IMR-90 (cell line): ENCODE measurements around the gene ZNF662. TPM values are rescaled to one million over a fixed set of nuclear protein-coding genes. Genes with fewer than 3 reads are reported as not detected.

ENCODE experiments used
- ATAC-seq: fragments of 200-7000 bp; cut with Tn5 transposase; 2 replicates; pipeline ENCODE4 v1.9.1; 2020; ENCODE audit warnings: low read depth, mild to moderate bottlenecking, moderate library complexity
- BruUV-seq: library from RNA; stranded (reverse); fragments of 400-500 nt; replicated peaks from 2 replicates; lab custom pipeline; 2021; lab: Mats Ljungman, UMichigan
- CTCF ChIA-PET: fragments of 300-600 bp; formaldehyde crosslinking; extraction: SDS; loops from one replicate; lab custom pipeline; 2021; ENCODE audit warnings: antibody characterized with exemption; lab: Yijun Ruan, JAX
- POLR2A ChIA-PET: fragments of 300-600 bp; sonication (Branson Sonifier 250); formaldehyde crosslinking; loops from one replicate; lab custom pipeline; 2022; ENCODE audit warnings: antibody characterized with exemption; ENCODE audit not compliant: unreplicated experiment; lab: Charles Lee
- DNase-seq: peaks from one replicate; pipeline ENCODE4 v3.0.0; 2013
- H2AFZ ChIP-seq: replicated peaks from 2 replicates; pipeline ENCODE3; 2013; ENCODE audit warnings: low read length, mild to moderate bottlenecking; ENCODE audit not compliant: poor library complexity
- H2AK5ac ChIP-seq: 2 replicates; pipeline ENCODE4 v1.6.1; 2013; ENCODE audit warnings: low read depth, low read length, inconsistent platforms
- H2AK9ac ChIP-seq: replicated peaks from 2 replicates; pipeline ENCODE3; 2013; ENCODE audit warnings: mild to moderate bottlenecking, low read depth, low read length, moderate library complexity; ENCODE audit not compliant: poor library complexity
- H2BK120ac ChIP-seq: 2 replicates; pipeline ENCODE4 v1.6.1; 2013; ENCODE audit warnings: low read depth, low read length, inconsistent platforms
- H2BK15ac ChIP-seq: 3 replicates; pipeline ENCODE4 v1.6.1; 2013; ENCODE audit warnings: low read depth, low read length, inconsistent platforms
- H2BK20ac ChIP-seq: 2 replicates; pipeline ENCODE4 v1.6.1; 2013; ENCODE audit warnings: low read depth, mild to moderate bottlenecking, inconsistent platforms, low read length, moderate library complexity
- H2BK5ac ChIP-seq: 2 replicates; pipeline ENCODE4 v1.6.1; 2013; ENCODE audit warnings: mild to moderate bottlenecking, low read depth, low read length, inconsistent platforms; ENCODE audit not compliant: poor library complexity, severe bottlenecking
- H3K14ac ChIP-seq: replicated peaks from 2 replicates; pipeline ENCODE4 v1.6.1; 2013; ENCODE audit warnings: low read depth, low read length, inconsistent platforms
- H3K18ac ChIP-seq: 2 replicates; pipeline ENCODE4 v1.6.1; 2013; ENCODE audit warnings: low read depth, low read length, control low read depth
- H3K23ac ChIP-seq: 2 replicates; pipeline ENCODE4 v1.6.1; 2013; ENCODE audit warnings: low read depth, low read length, inconsistent platforms
- H3K27ac ChIP-seq: 2 replicates; pipeline ENCODE4 v1.5.1; 2013; ENCODE audit warnings: mild to moderate bottlenecking, control low read depth, low read length; ENCODE audit not compliant: insufficient read depth
- H3K27me3 ChIP-seq: 2 replicates; pipeline ENCODE4 v1.6.1; 2013; ENCODE audit warnings: low read length; ENCODE audit not compliant: control insufficient read depth, insufficient read depth
- H3K36me3 ChIP-seq: 2 replicates; pipeline ENCODE4 v1.6.1; 2013; ENCODE audit warnings: low read length, mixed read lengths; ENCODE audit not compliant: control insufficient read depth, insufficient read depth
- H3K4ac ChIP-seq: 2 replicates; pipeline ENCODE4 v1.6.1; 2013; ENCODE audit warnings: low read depth, low read length, inconsistent platforms
- H3K4me1 ChIP-seq: 2 replicates; pipeline ENCODE4 v1.6.1; 2013; ENCODE audit warnings: low read length, mixed read lengths; ENCODE audit not compliant: control insufficient read depth, insufficient read depth
- H3K4me2 ChIP-seq: 2 replicates; pipeline ENCODE4 v1.6.1; 2013; ENCODE audit warnings: low read depth, mild to moderate bottlenecking, control low read depth, low read length, moderate library complexity
- H3K4me3 ChIP-seq: 2 replicates; pipeline ENCODE4 v1.5.1; 2013; ENCODE audit warnings: low read depth, mild to moderate bottlenecking, control low read depth, low read length, moderate library complexity; ENCODE audit not compliant: insufficient read depth
- H3K56ac ChIP-seq: 2 replicates; pipeline ENCODE4 v1.6.1; 2013; ENCODE audit warnings: low read length, inconsistent platforms; ENCODE audit not compliant: insufficient read depth; ENCODE audit errors: extremely low read depth
- H3K79me1 ChIP-seq, 2 experiments: 2 replicates each; pipeline ENCODE4 v1.6.1; 2013; ENCODE audit warnings: low read length in 2 of 2, inconsistent platforms in 1 of 2, low read depth in 1 of 2
- H3K9ac ChIP-seq: 2 replicates; pipeline ENCODE4 v1.6.1; 2013; ENCODE audit warnings: low read depth, low read length, control low read depth
- H3K9me1 ChIP-seq: 2 replicates; pipeline ENCODE4 v1.6.1; 2013; ENCODE audit warnings: low read length, inconsistent platforms; ENCODE audit not compliant: insufficient read depth
- H3K9me3 ChIP-seq: 2 replicates; pipeline ENCODE4 v1.6.1; 2013; ENCODE audit warnings: low read length; ENCODE audit not compliant: control insufficient read depth, insufficient read depth
- H4K20me1 ChIP-seq: 2 replicates; pipeline ENCODE4 v1.6.1; 2013; ENCODE audit warnings: low read length, inconsistent platforms; ENCODE audit not compliant: insufficient read depth
- H4K5ac ChIP-seq: 2 replicates; pipeline ENCODE4 v1.6.1; 2013; ENCODE audit warnings: mild to moderate bottlenecking, low read depth, low read length, control low read depth
- H4K8ac ChIP-seq, 2 experiments: 2 replicates each; pipeline ENCODE4 v1.6.1; 2013; ENCODE audit warnings: low read depth in 2 of 2, low read length in 2 of 2, control low read depth in 1 of 2, inconsistent platforms in 1 of 2
- H4K91ac ChIP-seq: 2 replicates; pipeline ENCODE4 v1.6.1; 2013; ENCODE audit warnings: low read depth, low read length, inconsistent platforms; ENCODE audit not compliant: insufficient read depth
- BHLHE40 ChIP-seq: fragments of 150-350 bp; IDR thresholded peaks from 2 replicates; pipeline ENCODE4 v1.6.1; 2016; ENCODE audit warnings: mild to moderate bottlenecking, low read depth, low read length
- CEBPB ChIP-seq: IDR thresholded peaks from 2 replicates; pipeline ENCODE4 v1.6.1; 2012; ENCODE audit warnings: low read depth, low read length, improper control_type of control experiment
- CHD1 ChIP-seq: IDR thresholded peaks from 2 replicates; pipeline ENCODE4 v1.6.1; 2012; ENCODE audit warnings: low read depth, low read length, improper control_type of control experiment
- FOS ChIP-seq: fragments of 150-350 bp; IDR thresholded peaks from 2 replicates; pipeline ENCODE4 v1.6.1; 2016; ENCODE audit warnings: low read depth, low read length
- MAFK ChIP-seq: IDR thresholded peaks from 2 replicates; pipeline ENCODE4 v1.6.1; 2012; ENCODE audit warnings: low read depth, low read length, improper control_type of control experiment
- MAZ ChIP-seq: IDR thresholded peaks from 2 replicates; pipeline ENCODE4 v1.6.1; 2012; ENCODE audit warnings: low read depth, mild to moderate bottlenecking, low read length, improper control_type of control experiment, moderate library complexity, borderline replicate concordance
- NFE2L2 ChIP-seq: fragments of 150-350 bp; IDR thresholded peaks from 2 replicates; pipeline ENCODE4 v1.6.1; 2016; ENCODE audit warnings: low read depth, mild to moderate bottlenecking, low read length
- POLR2A ChIP-seq: IDR thresholded peaks from 2 replicates; pipeline ENCODE4 v1.6.1; 2012; ENCODE audit warnings: mild to moderate bottlenecking, low read depth, low read length
- RAD21 ChIP-seq: IDR thresholded peaks from 2 replicates; pipeline ENCODE4 v1.6.1; 2012; ENCODE audit warnings: low read length, improper control_type of control experiment
- RFX5 ChIP-seq: IDR thresholded peaks from 2 replicates; pipeline ENCODE4 v1.8.0; 2012; ENCODE audit warnings: low read depth, mild to moderate bottlenecking, low read length, moderate library complexity
- WGBS, 2 experiments: methylation state at CpG; one replicate each; pipeline versions ENCODE4 v1.1.5 to v1.1.7; 2013; ENCODE audit warnings: missing lambda C conversion rate in 2 of 2; ENCODE audit not compliant: insufficient read length in 1 of 2; ENCODE audit errors: extremely low coverage in 2 of 2; 5-methylcytosine and 5-hydroxymethylcytosine counted together
- dilution Hi-C: fragments of 300-500 bp; cut with HindIII; formaldehyde crosslinking; loops from one replicate; pipeline ENCODE4 v1.14.3; 2018; ENCODE audit warnings: low sequenced_read_pairs; ENCODE audit not compliant: unreplicated experiment
- in situ Hi-C: fragments of 300-500 bp; cut with MboI; formaldehyde crosslinking; loops from 3 replicates; pipeline ENCODE4 v1.14.3; 2019; ENCODE audit warnings: low sequenced_read_pairs, inconsistent platforms, mixed read lengths
- intact Hi-C: fragments of 100-400 bp; cut with micrococcal nuclease; formaldehyde crosslinking; loops from 2 replicates; pipeline ENCODE4 v1.10.0; 2022
- polyA plus RNA-seq, 3 experiments: library from polyadenylated mRNA; depleted of rRNA; stranded (reverse); fragments of >200 nt; gene quantifications; 2 replicates each; pipeline ENCODE4 v1.2.3, GENCODE V29; 2012; ENCODE audit warnings: low replicate concordance in 1 of 3
- total RNA-seq: library from RNA; depleted of rRNA; stranded (reverse); fragments of >200 nt; gene quantifications from 2 replicates; pipeline ENCODE4 v1.2.3, GENCODE V29; 2012
- TF ChIP-seq, protein P1 (sequence below): fragments of 150-350 bp; IDR thresholded peaks from 2 replicates; pipeline ENCODE4 v1.6.1; 2017; ENCODE audit warnings: mild to moderate bottlenecking, antibody characterized with exemption, low read length, low read depth

ZNF662 gene
- total and polyA plus RNA-seq, 2 of the 4 experiments (the other 2 are of a cell fraction): 0.29 to 0.54 TPM

GRCh38 chr3:42894698-42895579, 11.0 kb upstream of the ZNF662 start:
- Histone ChIP-seq H3K4me1 (no peaks in the 10 kb centered on the region), H3K9me3 (no peaks in the 10 kb centered on the region), H3K9me1 (no peaks in the 10 kb centered on the region), H3K4me2 (no peak overlapping the region), H3K27me3 (no peaks in the 10 kb centered on the region), H3K23ac (no peak overlapping the region), H4K5ac (no peak overlapping the region), H2AK5ac (no peak overlapping the region), H3K79me1 (no peaks in the 10 kb centered on the region), H3K18ac (no peak overlapping the region), H3K56ac (no peak overlapping the region), H3K4me3 (no peak overlapping the region), H2AFZ (no peak overlapping the region), H3K14ac (no peak overlapping the region), H2BK20ac (no peak overlapping the region), H2BK120ac (no peak overlapping the region), H3K9ac (no peak overlapping the region), H3K36me3 (no peaks in the 10 kb centered on the region), H4K20me1 (no peaks in the 10 kb centered on the region), H4K8ac (no peak overlapping the region), H2BK5ac (no peak overlapping the region), H2AK9ac (no peak overlapping the region), H2BK15ac (no peak overlapping the region), H3K27ac (no peak overlapping the region), H3K4ac (no peak overlapping the region), H4K91ac (no peak overlapping the region)
- no peak for TF ChIP-seq FOS
- no peak for TF ChIP-seq CEBPB
- no peak for TF ChIP-seq POLR2A
- TF ChIP-seq, protein P1, sequence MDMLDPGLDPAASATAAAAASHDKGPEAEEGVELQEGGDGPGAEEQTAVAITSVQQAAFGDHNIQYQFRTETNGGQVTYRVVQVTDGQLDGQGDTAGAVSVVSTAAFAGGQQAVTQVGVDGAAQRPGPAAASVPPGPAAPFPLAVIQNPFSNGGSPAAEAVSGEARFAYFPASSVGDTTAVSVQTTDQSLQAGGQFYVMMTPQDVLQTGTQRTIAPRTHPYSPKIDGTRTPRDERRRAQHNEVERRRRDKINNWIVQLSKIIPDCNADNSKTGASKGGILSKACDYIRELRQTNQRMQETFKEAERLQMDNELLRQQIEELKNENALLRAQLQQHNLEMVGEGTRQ: no peak
- TF ChIP-seq RFX5: no peak
- TF ChIP-seq MAFK: no peak
- TF ChIP-seq CHD1: no peak
- no peak for TF ChIP-seq BHLHE40
- TF ChIP-seq RAD21: no peak
- no peak for TF ChIP-seq NFE2L2
- TF ChIP-seq MAZ: no peak
- BruUV-seq: no TSS peak
- POLR2A ChIA-PET: no interaction called here
- CTCF ChIA-PET: interaction anchor here (0.6 kb wide), 1 partner anchor 116 kb away, joined by 7 read pairs; no protein-coding TSS in a partner anchor
- DNase-seq (no peak), ATAC-seq (no peak)
- in situ Hi-C loops: no loop called here
- dilution Hi-C loops: no loop called here
- intact Hi-C loops: no loop called here
- 40% methylated on average over 1 of the region's 3 CpGs; no CpG with 5 or more reads in 1 of the 2 experiments for WGBS, 2 experiments
